HepG2 (cell line): ENCODE data around the gene P2RX6. TPM values are rescaled to one million over a fixed set of nuclear protein-coding genes. Genes with fewer than 3 reads are reported as not detected.

Experiments used
- CENPX ChIP-seq: sonication (generic); formaldehyde crosslinking; IDR thresholded peaks from 2 replicates; pipeline ENCODE4 v1.9.0; 2021; ENCODE audit warnings: mild to moderate bottlenecking, missing genetic modification reagents, moderate library complexity
- GMEB1 ChIP-seq: sonication (generic); formaldehyde crosslinking; IDR thresholded peaks from 2 replicates; pipeline ENCODE4 v1.5.1; 2020; ENCODE audit warnings: missing genetic modification reagents, mild to moderate bottlenecking, borderline replicate concordance
- HMG20A ChIP-seq: IDR thresholded peaks from 2 replicates; pipeline ENCODE4 v1.6.1; 2016; ENCODE audit warnings: borderline replicate concordance
- MAFG ChIP-seq: sonication (generic); formaldehyde crosslinking; IDR thresholded peaks from 2 replicates; pipeline ENCODE4 v1.5.1; 2020; ENCODE audit warnings: mild to moderate bottlenecking, missing genetic modification reagents
- MBNL3 ChIP-seq: fragments of 250-450 bp; sonication (Bioruptor Pico); conservative IDR thresholded peaks from 2 replicates; pipeline ENCODE4 v1.8.0; 2022; ENCODE audit warnings: mild to moderate bottlenecking, inconsistent platforms
- MIER3 ChIP-seq: IDR thresholded peaks from 2 replicates; pipeline ENCODE4 v1.6.1; 2016; ENCODE audit warnings: missing compliant biosample characterization, borderline replicate concordance
- PHF8 ChIP-seq: sonication (generic); formaldehyde crosslinking; IDR thresholded peaks from 2 replicates; pipeline ENCODE4 v1.5.0; 2020; ENCODE audit warnings: missing genetic modification reagents
- PRPF4 ChIP-seq: fragments of 200-400 bp; formaldehyde crosslinking; IDR thresholded peaks from 2 replicates; pipeline ENCODE4 v1.6.1; 2016; ENCODE audit warnings: low read length, low read depth; ENCODE audit not compliant: poor library complexity, severe bottlenecking
- SP2 ChIP-seq: sonication (generic); formaldehyde crosslinking; IDR thresholded peaks from 2 replicates; pipeline ENCODE4 v1.5.1; 2020; ENCODE audit warnings: mild to moderate bottlenecking, missing genetic modification reagents
- YEATS2 ChIP-seq: sonication (generic); formaldehyde crosslinking; IDR thresholded peaks from 2 replicates; pipeline ENCODE4 v1.4.0; 2020; ENCODE audit warnings: missing genetic modification reagents, borderline replicate concordance
- ZNF18 ChIP-seq: sonication (generic); formaldehyde crosslinking; IDR thresholded peaks from 2 replicates; pipeline ENCODE4 v1.8.0; 2022; ENCODE audit warnings: mild to moderate bottlenecking, missing genetic modification reagents; ENCODE audit not compliant: insufficient replicate concordance
- ZNF30 ChIP-seq: sonication (generic); formaldehyde crosslinking; IDR thresholded peaks from 2 replicates; pipeline ENCODE4 v1.5.0; 2020; ENCODE audit warnings: mild to moderate bottlenecking, missing genetic modification reagents
- ZNF546 ChIP-seq: sonication (generic); formaldehyde crosslinking; conservative IDR thresholded peaks from 2 replicates; pipeline ENCODE4 v1.8.1; 2023; ENCODE audit warnings: mild to moderate bottlenecking, missing genetic modification reagents
- ZNF772 ChIP-seq: sonication (generic); formaldehyde crosslinking; IDR thresholded peaks from 2 replicates; pipeline ENCODE4 v1.5.0; 2020; ENCODE audit warnings: mild to moderate bottlenecking, missing genetic modification reagents
- ZNF782 ChIP-seq: sonication (generic); formaldehyde crosslinking; IDR thresholded peaks from 2 replicates; pipeline ENCODE4 v1.4.0; 2020; ENCODE audit warnings: missing genetic modification reagents, mild to moderate bottlenecking, borderline replicate concordance
- ZSCAN12 ChIP-seq: sonication (generic); formaldehyde crosslinking; IDR thresholded peaks from 2 replicates; pipeline ENCODE4 v1.9.0; 2021; ENCODE audit warnings: mild to moderate bottlenecking, missing genetic modification reagents
- polyA plus RNA-seq, 8 experiments: library from polyadenylated mRNA; depleted of rRNA in 3 of 8; stranded (reverse) in 7 of 8; unstranded in 1 of 8; fragments of >200 nt; fragmentation: Illumina TruSeq in 4 of 8; extraction: Trizol in 4 of 8; gene quantifications; 2 replicates each; pipeline versions ENCODE4 v1.2.1 to v1.2.3, GENCODE V29; 2011 to 2016; ENCODE audit warnings: low read depth in 4 of 8, missing spikeins in 1 of 8, mixed read lengths in 1 of 8; ENCODE audit not compliant: insufficient read depth in 1 of 8
- total RNA-seq, 5 experiments: library from RNA; depleted of rRNA; stranded (reverse); fragments of >200 nt; fragmentation: Illumina TruSeq; extraction: Trizol; gene quantifications; 2 replicates each; pipeline ENCODE4 v1.2.3, GENCODE V29; 2016; ENCODE audit warnings: low read depth in 1 of 5
- TF ChIP-seq, protein P1 (sequence below): sonication (generic); formaldehyde crosslinking; IDR thresholded peaks from 2 replicates; pipeline ENCODE4 v1.5.1; 2020; ENCODE audit warnings: missing genetic modification reagents, mild to moderate bottlenecking, borderline replicate concordance
- TF ChIP-seq, protein P2 (sequence below): sonication (generic); formaldehyde crosslinking; IDR thresholded peaks from 2 replicates; pipeline ENCODE4 v1.4.0; 2020; ENCODE audit warnings: missing genetic modification reagents, borderline replicate concordance

Gene P2RX6
- total and polyA plus RNA-seq, 2 of the 13 experiments (the other 11 are each of a cell fraction or from before 2014, with no cell fraction given): 0.04 to 0.12 TPM

DNA sequence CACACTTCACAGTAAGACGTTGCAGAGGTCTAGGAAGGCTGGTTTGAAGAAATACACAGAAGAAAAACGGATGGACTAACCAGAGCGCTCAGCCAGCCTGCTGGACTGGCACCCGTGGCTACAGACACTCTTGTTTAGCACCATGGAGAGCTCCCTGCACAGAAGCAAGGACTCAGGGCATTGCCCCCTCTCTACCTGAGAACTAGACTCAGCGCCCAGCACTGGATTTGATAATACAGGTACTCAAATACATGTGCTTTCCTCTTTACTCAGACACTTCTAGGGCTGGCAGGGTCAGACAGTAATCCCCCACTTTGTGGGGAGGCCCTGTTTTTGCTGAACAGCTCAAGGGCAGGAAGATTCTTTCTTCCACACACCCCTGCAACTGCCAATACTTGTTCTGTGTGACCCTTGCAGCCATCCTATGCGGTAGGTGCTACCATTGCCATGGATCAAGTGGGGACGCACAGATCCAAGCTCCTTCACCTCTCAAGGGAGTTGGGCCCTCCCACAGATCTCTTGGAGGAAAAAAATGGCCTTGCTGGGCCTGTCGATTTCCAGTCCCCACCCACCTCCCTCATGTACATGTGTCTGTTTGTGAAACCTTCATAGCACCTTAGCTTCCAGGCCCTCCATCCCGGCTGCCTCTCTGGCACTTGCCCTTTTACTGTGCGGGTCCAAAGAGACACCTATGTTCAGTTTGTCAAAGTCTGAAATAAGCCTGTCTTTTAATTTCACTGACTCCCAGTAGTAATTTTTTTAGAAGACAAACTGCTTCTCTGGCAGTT, 5.1 kb upstream of the P2RX6 start (continued):
- TF ChIP-seq, protein P1, sequence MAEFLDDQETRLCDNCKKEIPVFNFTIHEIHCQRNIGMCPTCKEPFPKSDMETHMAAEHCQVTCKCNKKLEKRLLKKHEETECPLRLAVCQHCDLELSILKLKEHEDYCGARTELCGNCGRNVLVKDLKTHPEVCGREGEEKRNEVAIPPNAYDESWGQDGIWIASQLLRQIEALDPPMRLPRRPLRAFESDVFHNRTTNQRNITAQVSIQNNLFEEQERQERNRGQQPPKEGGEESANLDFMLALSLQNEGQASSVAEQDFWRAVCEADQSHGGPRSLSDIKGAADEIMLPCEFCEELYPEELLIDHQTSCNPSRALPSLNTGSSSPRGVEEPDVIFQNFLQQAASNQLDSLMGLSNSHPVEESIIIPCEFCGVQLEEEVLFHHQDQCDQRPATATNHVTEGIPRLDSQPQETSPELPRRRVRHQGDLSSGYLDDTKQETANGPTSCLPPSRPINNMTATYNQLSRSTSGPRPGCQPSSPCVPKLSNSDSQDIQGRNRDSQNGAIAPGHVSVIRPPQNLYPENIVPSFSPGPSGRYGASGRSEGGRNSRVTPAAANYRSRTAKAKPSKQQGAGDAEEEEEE (CRISPR knock-in tag): no peak
- TF ChIP-seq CENPX (CRISPR knock-in tag) (no peak), MBNL3 (CRISPR knock-in tag) (no peak), YEATS2 (CRISPR knock-in tag) (peak; percentile 75; the same call in 1 of the 2 replicates), SP2 (CRISPR knock-in tag) (no peak), HMG20A (CRISPR knock-in tag) (0 out of 2 replicates have a peak, but pooled peaks have one; percentile 16), GMEB1 (CRISPR knock-in tag) (no peak), ZNF18 (CRISPR knock-in tag) (no peak), ZSCAN12 (CRISPR knock-in tag) (peak; percentile 93), PHF8 (no peak), ZNF30 (CRISPR knock-in tag) (0 out of 2 replicates have a peak, but pooled peaks have one; percentile 56), PRPF4 (no peak), ZNF782 (CRISPR knock-in tag) (0 out of 2 replicates have a peak, but pooled peaks have one; percentile 35), MIER3 (CRISPR knock-in tag) (peak; percentile 48; the same call in 1 of the 2 replicates), MAFG (CRISPR knock-in tag) (no peak), ZNF546 (0 out of 2 replicates have a peak, but pooled peaks have one; percentile 55), ZNF772 (CRISPR knock-in tag) (peak; percentile 73; the same call in 1 of the 2 replicates)
- TF ChIP-seq, protein P2, sequence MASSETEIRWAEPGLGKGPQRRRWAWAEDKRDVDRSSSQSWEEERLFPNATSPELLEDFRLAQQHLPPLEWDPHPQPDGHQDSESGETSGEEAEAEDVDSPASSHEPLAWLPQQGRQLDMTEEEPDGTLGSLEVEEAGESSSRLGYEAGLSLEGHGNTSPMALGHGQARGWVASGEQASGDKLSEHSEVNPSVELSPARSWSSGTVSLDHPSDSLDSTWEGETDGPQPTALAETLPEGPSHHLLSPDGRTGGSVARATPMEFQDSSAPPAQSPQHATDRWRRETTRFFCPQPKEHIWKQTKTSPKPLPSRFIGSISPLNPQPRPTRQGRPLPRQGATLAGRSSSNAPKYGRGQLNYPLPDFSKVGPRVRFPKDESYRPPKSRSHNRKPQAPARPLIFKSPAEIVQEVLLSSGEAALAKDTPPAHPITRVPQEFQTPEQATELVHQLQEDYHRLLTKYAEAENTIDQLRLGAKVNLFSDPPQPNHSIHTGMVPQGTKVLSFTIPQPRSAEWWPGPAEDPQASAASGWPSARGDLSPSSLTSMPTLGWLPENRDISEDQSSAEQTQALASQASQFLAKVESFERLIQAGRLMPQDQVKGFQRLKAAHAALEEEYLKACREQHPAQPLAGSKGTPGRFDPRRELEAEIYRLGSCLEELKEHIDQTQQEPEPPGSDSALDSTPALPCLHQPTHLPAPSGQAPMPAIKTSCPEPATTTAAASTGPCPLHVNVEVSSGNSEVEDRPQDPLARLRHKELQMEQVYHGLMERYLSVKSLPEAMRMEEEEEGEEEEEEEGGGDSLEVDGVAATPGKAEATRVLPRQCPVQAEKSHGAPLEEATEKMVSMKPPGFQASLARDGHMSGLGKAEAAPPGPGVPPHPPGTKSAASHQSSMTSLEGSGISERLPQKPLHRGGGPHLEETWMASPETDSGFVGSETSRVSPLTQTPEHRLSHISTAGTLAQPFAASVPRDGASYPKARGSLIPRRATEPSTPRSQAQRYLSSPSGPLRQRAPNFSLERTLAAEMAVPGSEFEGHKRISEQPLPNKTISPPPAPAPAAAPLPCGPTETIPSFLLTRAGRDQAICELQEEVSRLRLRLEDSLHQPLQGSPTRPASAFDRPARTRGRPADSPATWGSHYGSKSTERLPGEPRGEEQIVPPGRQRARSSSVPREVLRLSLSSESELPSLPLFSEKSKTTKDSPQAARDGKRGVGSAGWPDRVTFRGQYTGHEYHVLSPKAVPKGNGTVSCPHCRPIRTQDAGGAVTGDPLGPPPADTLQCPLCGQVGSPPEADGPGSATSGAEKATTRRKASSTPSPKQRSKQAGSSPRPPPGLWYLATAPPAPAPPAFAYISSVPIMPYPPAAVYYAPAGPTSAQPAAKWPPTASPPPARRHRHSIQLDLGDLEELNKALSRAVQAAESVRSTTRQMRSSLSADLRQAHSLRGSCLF: peak; percentile 70; the same call in 1 of the 2 replicates
